Effector memory CD4-positive, alpha-beta T cell (primary cell): Measurements from ENCODE around the gene TMEM54.

Source experiments
- DNase-seq, 3 donors: peaks; one replicate each; pipeline ENCODE4 v3.0.0-alpha.2; 2020
- H3K27ac ChIP-seq: 2 replicates; pipeline ENCODE4 v1.7.0; 2013; ENCODE audit warnings: mild to moderate bottlenecking, low read length, moderate library complexity; ENCODE audit not compliant: insufficient read depth, poor library complexity, severe bottlenecking
- H3K27me3 ChIP-seq: replicated peaks from 2 replicates; pipeline ENCODE4 v1.7.0; 2013; ENCODE audit warnings: mild to moderate bottlenecking, low read length; ENCODE audit not compliant: insufficient read depth, control insufficient read depth, poor library complexity, severe bottlenecking
- H3K36me3 ChIP-seq: 2 replicates; pipeline ENCODE4 v1.7.0; 2013; ENCODE audit warnings: mild to moderate bottlenecking, low read length, moderate library complexity; ENCODE audit not compliant: control insufficient read depth, insufficient read depth
- H3K4me1 ChIP-seq: 2 replicates; pipeline ENCODE4 v1.7.0; 2013; ENCODE audit warnings: low read length, mild to moderate bottlenecking; ENCODE audit not compliant: control insufficient read depth, insufficient read depth, poor library complexity, severe bottlenecking
- H3K4me3 ChIP-seq: 2 replicates; pipeline ENCODE4 v1.7.0; 2013; ENCODE audit warnings: low read length, low read depth, mild to moderate bottlenecking; ENCODE audit not compliant: insufficient read depth, poor library complexity, severe bottlenecking
- H3K9me3 ChIP-seq: 2 replicates; pipeline ENCODE4 v1.7.0; 2013; ENCODE audit warnings: mild to moderate bottlenecking, low read length, moderate library complexity; ENCODE audit not compliant: control insufficient read depth

The TMEM54 gene

DNA sequence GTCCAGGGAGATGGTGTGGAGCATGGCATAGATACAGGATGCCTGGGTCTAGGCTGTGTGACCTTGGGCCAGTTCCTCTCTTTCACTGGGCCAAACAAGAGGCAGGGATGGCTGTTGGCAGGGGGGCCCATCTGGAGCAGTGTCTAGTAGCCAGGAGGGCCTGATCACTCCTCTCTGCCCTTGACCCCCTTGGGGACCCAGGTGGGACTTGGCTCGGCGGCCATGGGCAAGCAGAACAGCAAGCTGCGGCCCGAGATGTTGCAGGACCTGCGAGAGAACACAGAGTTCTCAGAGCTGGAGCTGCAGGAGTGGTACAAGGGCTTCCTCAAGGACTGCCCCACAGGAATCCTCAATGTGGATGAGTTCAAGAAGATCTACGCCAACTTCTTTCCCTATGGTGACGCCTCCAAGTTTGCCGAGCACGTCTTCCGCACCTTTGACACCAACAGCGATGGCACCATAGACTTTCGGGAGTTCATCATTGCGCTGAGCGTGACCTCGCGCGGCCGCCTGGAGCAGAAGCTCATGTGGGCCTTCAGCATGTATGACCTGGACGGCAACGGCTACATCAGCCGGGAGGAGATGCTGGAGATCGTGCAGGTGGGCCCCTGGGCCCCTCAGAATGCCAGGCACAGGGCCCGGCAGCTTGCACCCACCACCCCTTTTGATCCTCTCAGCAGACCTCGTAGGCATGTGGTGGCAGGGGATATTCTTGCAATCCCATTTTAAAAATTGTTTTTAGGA, 12.3 kb downstream of the TMEM54 start:
- no peak overlapping the region for H3K4me3 ChIP-seq
- H3K4me1 ChIP-seq: peaks cover 12% of the 10 kb centered on the region
- H3K27me3 ChIP-seq: peaks cover 34% of the 10 kb centered on the region
- H3K27ac ChIP-seq: no peak overlapping the region
- H3K36me3 ChIP-seq: no peaks in the 10 kb centered on the region
- no peaks in the 10 kb centered on the region for H3K9me3 ChIP-seq
- DNase-seq: no peak

DNA sequence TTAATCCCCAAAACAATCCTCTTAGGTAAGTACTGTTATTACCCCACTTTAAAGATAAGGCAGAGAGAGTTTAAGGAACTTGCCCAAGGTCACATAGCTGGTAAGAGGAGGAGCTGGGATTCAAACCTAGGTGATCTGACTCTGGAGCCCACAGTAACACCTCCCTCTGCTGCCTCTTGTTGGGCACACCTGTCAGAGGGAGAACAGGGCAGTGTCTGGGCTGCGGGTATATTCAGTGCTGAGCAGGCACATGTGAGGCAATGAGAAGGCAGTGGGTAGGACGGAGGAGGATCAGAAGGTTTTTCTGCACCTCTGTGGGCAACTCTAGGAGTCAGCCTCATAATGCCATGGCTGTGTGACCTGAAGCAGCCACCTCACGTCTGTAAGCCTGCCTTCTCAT, 13.1 kb downstream of the TMEM54 start:
- no peaks in the 10 kb centered on the region for H3K36me3 ChIP-seq
- no peak overlapping the region for H3K27ac ChIP-seq
- peaks cover 4% of the 10 kb centered on the region for H3K4me1 ChIP-seq
- H3K27me3 ChIP-seq: peaks cover 31% of the 10 kb centered on the region
- H3K9me3 ChIP-seq: no peaks in the 10 kb centered on the region
- H3K4me3 ChIP-seq: no peak overlapping the region
- no peak for DNase-seq

- Histone ChIP-seq H3K9me3 (no peaks in the 10 kb centered on the region), H3K27ac (no peak overlapping the region), H3K4me3 (no peak overlapping the region), H3K36me3 (no peaks in the 10 kb centered on the region), H3K27me3 (peaks cover 31% of the 10 kb centered on the region), H3K4me1 (peaks cover 3% of the 10 kb centered on the region)
- DNase-seq: no peak
These were observed 13.6 kb downstream of the TMEM54 start for GRCh38 chr1:32887623-32888022.

DNA sequence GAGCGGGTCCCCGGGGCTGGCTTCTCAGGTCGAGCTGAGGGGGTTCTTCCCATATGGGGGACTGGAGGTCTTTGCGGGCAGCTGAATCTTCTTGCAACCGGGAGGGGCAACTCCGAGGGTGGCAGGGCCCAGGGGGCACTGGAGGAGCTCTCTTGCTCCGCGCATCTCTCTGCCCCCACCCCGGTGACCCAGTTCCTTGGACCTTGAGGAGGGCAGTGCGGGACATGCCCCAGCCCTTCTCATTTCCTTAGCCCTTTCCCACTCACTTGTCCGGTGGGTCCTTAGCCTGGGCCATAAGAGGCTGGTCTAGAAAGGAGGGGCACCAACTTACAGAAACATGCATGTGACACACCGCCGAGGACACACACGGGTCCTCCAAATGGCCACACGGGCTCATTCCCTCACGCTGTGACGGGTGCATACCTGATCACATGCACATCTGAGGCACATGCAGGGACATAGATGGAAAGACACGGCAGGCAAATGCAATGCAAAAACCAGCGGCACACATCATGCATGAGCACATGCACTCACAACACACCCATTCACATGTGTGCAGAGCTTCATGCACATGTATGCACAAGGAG, 14.3 kb downstream of the TMEM54 start:
- Histone ChIP-seq H3K27me3 (peaks cover 29% of the 10 kb centered on the region), H3K4me3 (no peak overlapping the region), H3K27ac (no peak overlapping the region), H3K4me1 (peaks cover 3% of the 10 kb centered on the region), H3K36me3 (no peaks in the 10 kb centered on the region), H3K9me3 (no peaks in the 10 kb centered on the region)
- no peak for DNase-seq

DNA sequence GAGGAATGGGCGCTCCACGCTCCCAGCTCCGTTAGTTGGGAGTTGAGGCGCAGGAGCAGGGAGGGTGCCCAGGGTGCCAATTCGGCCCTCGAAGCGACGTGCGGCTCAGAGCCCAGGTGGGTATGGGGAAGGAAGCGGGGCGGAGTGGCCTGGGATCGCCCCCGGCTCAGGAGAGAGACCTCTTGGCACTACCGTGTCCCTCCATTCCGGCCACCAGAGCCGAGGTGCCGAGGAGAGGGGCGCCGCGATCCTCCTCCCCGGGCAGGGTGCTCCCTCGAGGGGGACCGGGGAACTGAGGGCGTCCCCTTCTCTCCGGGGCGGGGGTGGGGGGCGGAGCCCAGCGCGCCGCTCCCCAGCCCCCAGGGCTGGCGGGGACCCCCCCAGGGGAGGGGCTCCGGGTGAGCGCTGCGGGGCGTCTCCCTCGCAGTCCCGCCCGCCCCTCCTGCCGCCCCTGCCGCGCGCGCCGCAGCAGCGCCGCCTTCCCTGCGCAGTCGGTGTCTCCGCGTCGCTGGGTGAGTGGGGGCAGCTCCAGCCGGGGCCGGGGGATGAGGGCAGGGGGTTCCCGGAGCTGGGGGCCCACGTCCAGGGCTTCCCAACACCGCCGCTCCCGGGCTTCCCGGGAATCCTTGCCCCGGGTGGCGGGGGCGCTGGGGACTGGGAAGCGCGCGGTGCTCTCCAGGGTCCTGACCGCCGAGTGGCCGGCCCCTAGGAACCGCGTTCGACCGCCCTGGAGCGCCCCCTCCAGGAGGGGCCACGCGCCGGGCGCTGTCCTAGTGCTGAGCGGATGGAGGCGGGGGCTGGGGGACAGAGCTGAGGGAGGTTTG, 15.0 kb downstream of the TMEM54 start, which contains the start of gene HPCA:
TSS of gene HPCA (plus strand) at position 488 of the 824 bp plus-strand sequence. CDS start 2,408 bp downstream, outside the sequence.
- no peak within 1 kb of the TSS for H3K4me3 ChIP-seq

DNA sequence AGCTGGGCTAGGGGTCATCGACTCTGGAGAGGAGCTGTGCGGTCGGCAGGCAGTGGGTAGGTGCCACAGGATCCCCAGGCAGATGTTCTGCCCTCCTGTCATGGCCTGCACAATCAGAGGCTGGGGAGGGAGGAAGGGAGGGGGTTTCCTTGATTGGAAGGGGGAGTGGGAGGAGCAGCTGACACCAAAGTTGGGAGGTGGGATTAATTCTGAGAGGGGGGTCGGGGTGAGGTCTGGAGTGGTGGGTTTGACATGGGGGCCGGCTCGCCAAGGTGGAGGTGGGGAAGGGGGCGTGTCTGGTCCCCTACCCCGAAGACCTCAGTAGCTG, 15.5 kb downstream of the TMEM54 start:
- Histone ChIP-seq H3K36me3 (no peaks in the 10 kb centered on the region), H3K4me1 (peaks cover 3% of the 10 kb centered on the region), H3K27me3 (peaks cover 24% of the 10 kb centered on the region), H3K4me3 (no peak overlapping the region), H3K27ac (no peak overlapping the region), H3K9me3 (no peaks in the 10 kb centered on the region)
- DNase-seq: no peak

More for the DNA sequence above, 15.0 kb downstream of the TMEM54 start, which contains the start of gene HPCA:
- Histone ChIP-seq H3K4me1 (peaks cover 3% of the 10 kb centered on the region), H3K27ac (no peak within 1 kb of the TSS), H3K36me3 (no peaks in the 10 kb centered on the region), H3K9me3 (no peaks in the 10 kb centered on the region), H3K27me3 (peaks cover 26% of the 10 kb centered on the region)
- DNase-seq: no peak

- H3K4me1 ChIP-seq: peaks cover 3% of the 10 kb centered on the region
- no peaks in the 10 kb centered on the region for H3K9me3 ChIP-seq
- no peak for DNase-seq
- no peaks in the 10 kb centered on the region for H3K36me3 ChIP-seq
- no peak overlapping the region for H3K27ac ChIP-seq
- no peak overlapping the region for H3K4me3 ChIP-seq
- peaks cover 22% of the 10 kb centered on the region for H3K27me3 ChIP-seq
These were observed 16.5 kb downstream of the TMEM54 start for GRCh38 chr1:32884726-32885125.

DNA sequence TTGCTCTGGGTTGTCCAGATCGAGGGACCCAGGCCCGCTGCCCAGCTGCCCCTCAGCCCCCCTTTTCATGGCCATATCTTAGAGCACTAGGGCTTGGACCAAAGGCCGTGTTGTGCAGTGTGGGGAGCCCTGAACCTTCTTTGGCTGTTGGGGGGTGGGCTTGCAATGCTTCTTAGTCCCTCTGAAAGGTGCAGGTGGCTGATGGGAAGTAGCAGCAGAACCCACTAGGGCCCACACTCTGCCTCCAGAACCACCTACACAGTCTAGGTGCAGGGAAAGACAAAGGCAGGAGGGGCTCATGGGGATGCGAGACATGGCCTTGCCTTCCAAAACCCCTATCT, 17.2 kb downstream of the TMEM54 start:
- Histone ChIP-seq H3K4me3 (no peak overlapping the region), H3K36me3 (no peaks in the 10 kb centered on the region), H3K27me3 (peaks cover 22% of the 10 kb centered on the region), H3K9me3 (no peaks in the 10 kb centered on the region), H3K27ac (no peak overlapping the region), H3K4me1 (peaks cover 3% of the 10 kb centered on the region)
- DNase-seq: no peak

GRCh38 chr1:32883338-32884031, 17.7 kb downstream of the TMEM54 start:
- H3K27ac ChIP-seq: no peak overlapping the region
- H3K9me3 ChIP-seq: no peaks in the 10 kb centered on the region
- H3K4me3 ChIP-seq: no peak overlapping the region
- peaks cover 3% of the 10 kb centered on the region for H3K4me1 ChIP-seq
- no peak for DNase-seq
- H3K27me3 ChIP-seq: peaks cover 20% of the 10 kb centered on the region
- no peaks in the 10 kb centered on the region for H3K36me3 ChIP-seq
